ENCODE results near the gene SSBP4. TPM values are rescaled to one million over a fixed set of nuclear protein-coding genes. Genes with fewer than 3 reads are reported as not detected.

The SSBP4 gene
- polyA plus RNA-seq, 2 of the 4 experiments (the other 2 are of a cell fraction): 6.9 to 43.2 TPM

GRCh38 chr19:18425515-18426415, 6.6 kb downstream of the SSBP4 start:
- ChIA-PET CTCF (interaction anchor here (1.0 to 1.4 kb wide), 3 partner anchors 14 to 37 kb away, joined by 3 to 5 read pairs (median 3); no protein-coding TSS in a partner anchor), POLR2A (no interaction called here)
- TF ChIP-seq ZSCAN20 (CRISPR knock-in tag; IDR thresholded peaks at IDR 0.05): no peak
- TF ChIP-seq CTCF (IDR thresholded peaks at IDR 0.05): no peak
- no peak for TF ChIP-seq MAZ (IDR thresholded peaks at IDR 0.05; ENCODE audit: borderline replicate concordance, low read depth, low read length)
- TF ChIP-seq HOXA7 (CRISPR knock-in tag; IDR thresholded peaks at IDR 0.05): no peak
- no peak for TF ChIP-seq JUNB (IDR thresholded peaks at IDR 0.05)
- no peak for TF ChIP-seq RAD21 (conservative IDR thresholded peaks at IDR 0.05 in 1 of 2, IDR thresholded peaks at IDR 0.05 in 1 of 2)
- no peak for TF ChIP-seq CHD4 (IDR thresholded peaks at IDR 0.05; ENCODE audit: borderline replicate concordance)
- TF ChIP-seq KDM1A (IDR thresholded peaks at IDR 0.05; ENCODE audit: low read depth): no peak
- TF ChIP-seq FOSL2 (IDR thresholded peaks at IDR 0.05): no peak
- no peak for TF ChIP-seq FOSL2 (CRISPR knock-in tag; IDR thresholded peaks at IDR 0.05)
- no peak for TF ChIP-seq MAFK (IDR thresholded peaks at IDR 0.05; ENCODE audit: partially characterized antibody)
- no peak for TF ChIP-seq HOXB5 (CRISPR knock-in tag; IDR thresholded peaks at IDR 0.05)
- TF ChIP-seq CBX2 (IDR thresholded peaks at IDR 0.05; ENCODE audit: borderline replicate concordance, low read depth): no peak
- no peak for TF ChIP-seq HMGXB4 (CRISPR knock-in tag; IDR thresholded peaks at IDR 0.05; ENCODE audit: borderline replicate concordance)
- TF ChIP-seq EHMT2 (IDR thresholded peaks at IDR 0.05; ENCODE audit: low read depth): no peak
- TF ChIP-seq POLR2A (IDR thresholded peaks at IDR 0.05; ENCODE audit: low read length): no peak
- DNase-seq (ENCODE audit: low read depth in 1 of 2, low spot score in 1 of 2) (no peak), FAIRE-seq (no peak), ATAC-seq (peak in 1 of 2 experiments; percentile 25; a peak in 3 of 6 replicates)
- H3K4me3 ChIP-seq: no peak overlapping the region
- no peak overlapping the region for H3K4me2 ChIP-seq
- no peaks in the 10 kb centered on the region for H3K9me3 ChIP-seq
- peak overlapping the region in 1 of 2 experiments; percentile 51; a peak in 3 of 6 replicates for H3K27ac ChIP-seq
- 68% methylated on average over 17 of the region's 18 CpGs for WGBS (ENCODE audit: missing lambda C conversion rate)
- peaks cover 45% of the 10 kb centered on the region for H3K4me1 ChIP-seq

GRCh38 chr19:18426416-18426767, 7.2 kb downstream of the SSBP4 start:
- H3K4me3 ChIP-seq: no peak overlapping the region
- H3K27ac ChIP-seq: peak overlapping the region in 1 of 2 experiments; percentile 51; a peak in 3 of 6 replicates
- ATAC-seq (no peak), DNase-seq (ENCODE audit: low read depth in 1 of 2, low spot score in 1 of 2) (no peak), FAIRE-seq (no peak)
- H3K4me2 ChIP-seq: no peak overlapping the region
- POLR2A ChIA-PET: no interaction called here
- H3K9me3 ChIP-seq: no peaks in the 10 kb centered on the region
- H3K4me1 ChIP-seq: peaks cover 38% of the 10 kb centered on the region
- no CpG with 5 or more reads among the region's 8 CpGs for WGBS (ENCODE audit: missing lambda C conversion rate)
- TF ChIP-seq PHF8 (IDR thresholded peaks at IDR 0.05; ENCODE audit: borderline replicate concordance, low read depth) (no peak), ZSCAN20 (CRISPR knock-in tag; IDR thresholded peaks at IDR 0.05) (no peak), FOXS1 (CRISPR knock-in tag; IDR thresholded peaks at IDR 0.05) (no peak), KDM1A (IDR thresholded peaks at IDR 0.05; ENCODE audit: low read depth) (no peak), FOSB (CRISPR knock-in tag; IDR thresholded peaks at IDR 0.05) (no peak), FOSL2 (IDR thresholded peaks at IDR 0.05) (no peak), FOSL2 (CRISPR knock-in tag; IDR thresholded peaks at IDR 0.05) (no peak), HDAC2 (IDR thresholded peaks at IDR 0.05) (no peak), EP300 (IDR thresholded peaks at IDR 0.05) (no peak), RNF2 (IDR thresholded peaks at IDR 0.05; ENCODE audit: borderline replicate concordance, low read depth) (no peak), USF2 (IDR thresholded peaks at IDR 0.05) (no peak)
- CTCF ChIA-PET: interaction anchor here (1.0 kb wide), 2 partner anchors 13 to 16 kb away, joined by 3 read pairs; no protein-coding TSS in a partner anchor
